ENCODE measurements around the gene KCNQ1OT1. TPM values are rescaled to one million over a fixed set of nuclear protein-coding genes. Genes with fewer than 3 reads are reported as not detected.
A peak's percentile ranks its signal among the peaks of the same experiment; 100 is the strongest.

KCNQ1OT1 gene
- total RNA-seq, 1 donor from 2014 or later = 3.4 TPM

- TF ChIP-seq POLR2A (IDR thresholded peaks at IDR 0.05) (no peak), POLR2AphosphoS5 (IDR thresholded peaks at IDR 0.05; ENCODE audit: insufficient read depth in 1 of 2, low read depth in 1 of 2) (no peak), CTCF (IDR thresholded peaks at IDR 0.05) (no peak)
- Histone ChIP-seq H3K4me3 (no peak overlapping the region), H3K4me1 (peaks cover 11% of the 10 kb centered on the region), H3K36me3 (no peaks in the 10 kb centered on the region), H3K9me3 (no peaks in the 10 kb centered on the region), H3K27ac (no peak overlapping the region), H3K27me3 (no peaks in the 10 kb centered on the region)
- intact Hi-C loops (cut with DNase I) = loop anchor here (5.0 kb wide), 1 partner anchor 183 kb away; the partner anchor contains the start of gene CDKN1C
- no peak for DNase-seq (ENCODE audit: extremely low spot score in 2 of 2)
Measured at GRCh38 chr11:2704356-2704755, 4.6 kb upstream of the KCNQ1OT1 start.

DNA sequence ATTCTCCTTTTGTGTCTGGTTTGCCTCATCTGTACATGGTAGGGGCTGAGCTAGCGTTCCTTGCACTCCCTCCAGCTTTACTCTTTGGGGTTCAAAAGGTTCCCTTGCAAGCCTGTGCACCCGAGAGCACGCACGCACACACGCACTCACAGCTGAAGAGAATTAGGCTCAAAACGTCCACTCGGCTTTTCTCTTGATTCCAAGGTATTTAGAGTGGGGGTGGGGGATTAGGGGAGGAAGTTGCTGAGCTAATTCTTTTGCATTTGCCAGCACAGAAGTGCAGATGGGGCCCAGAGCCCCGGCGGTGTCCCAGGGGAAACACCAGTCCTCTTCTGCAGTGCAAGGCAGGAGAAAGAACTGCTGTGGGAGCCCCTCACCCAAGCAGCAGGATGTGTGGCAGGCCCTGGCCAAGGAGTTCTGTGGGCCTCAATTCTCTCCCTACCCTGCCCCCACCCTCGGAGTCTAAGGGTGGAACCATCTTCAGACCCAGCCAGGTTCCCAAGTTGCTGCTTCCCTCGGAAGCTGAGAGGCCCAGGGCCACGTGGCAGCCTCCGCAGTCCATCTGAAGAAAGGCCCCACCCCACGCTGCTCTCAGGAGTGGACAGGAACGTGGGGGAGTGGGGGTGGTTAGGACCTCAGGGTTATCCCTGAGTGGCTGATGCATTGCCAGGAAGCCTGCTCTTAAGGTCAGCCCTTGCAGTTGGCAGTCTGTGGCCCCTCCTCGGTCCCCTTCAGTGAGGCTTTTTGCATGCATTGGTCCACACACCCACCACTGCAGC, 3.8 kb upstream of the KCNQ1OT1 start:
- intact Hi-C loops (cut with DNase I) = loop anchor here (5.0 kb wide), 1 partner anchor 184 kb away; the partner anchor contains the start of gene CDKN1C
- Histone ChIP-seq H3K4me1 (peaks cover 10% of the 10 kb centered on the region), H3K36me3 (no peaks in the 10 kb centered on the region), H3K27ac (no peak overlapping the region), H3K27me3 (no peaks in the 10 kb centered on the region), H3K9me3 (no peaks in the 10 kb centered on the region), H3K4me3 (no peak overlapping the region)
- DNase-seq (ENCODE audit: extremely low spot score in 2 of 2) = no peak
- TF ChIP-seq CTCF (IDR thresholded peaks at IDR 0.05) = no peak
- no peak for TF ChIP-seq POLR2A (IDR thresholded peaks at IDR 0.05)
- no peak for TF ChIP-seq POLR2AphosphoS5 (IDR thresholded peaks at IDR 0.05; ENCODE audit: insufficient read depth in 1 of 2, low read depth in 1 of 2)

DNA sequence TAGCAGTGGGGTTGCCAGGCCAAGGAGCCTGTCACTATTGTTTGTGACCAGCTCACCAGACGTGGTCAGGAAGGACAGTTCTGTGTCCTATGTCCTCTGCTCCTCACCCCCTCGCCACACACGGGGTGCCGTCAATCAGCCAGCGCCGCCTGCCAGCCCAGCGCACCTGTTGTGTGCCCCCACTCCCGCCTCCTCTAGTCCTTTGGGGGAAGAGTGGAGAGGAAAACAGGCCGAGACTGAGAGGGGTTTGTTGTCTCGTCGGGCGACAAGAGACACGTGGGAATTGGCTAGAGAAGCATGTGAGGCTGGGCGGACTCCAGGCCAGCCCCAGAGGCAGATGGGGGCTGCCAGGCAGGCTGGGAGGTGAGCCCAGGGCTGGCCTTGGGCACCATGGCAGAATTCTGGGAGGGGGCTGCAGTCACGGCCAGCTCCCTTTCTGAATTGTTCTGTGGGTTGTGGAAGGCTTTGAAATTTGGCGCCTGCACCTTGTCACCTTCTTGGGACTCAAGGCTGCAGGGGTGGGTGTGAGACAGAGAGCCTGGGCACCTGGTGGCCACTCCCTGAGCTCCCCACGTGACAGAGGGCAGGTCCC, 3.1 kb upstream of the KCNQ1OT1 start:
- TF ChIP-seq CTCF (IDR thresholded peaks at IDR 0.05) (no peak), POLR2A (IDR thresholded peaks at IDR 0.05) (no peak), POLR2AphosphoS5 (IDR thresholded peaks at IDR 0.05; ENCODE audit: insufficient read depth in 1 of 2, low read depth in 1 of 2) (no peak)
- Histone ChIP-seq H3K4me1 (peaks cover 3% of the 10 kb centered on the region), H3K36me3 (no peaks in the 10 kb centered on the region), H3K4me3 (no peak overlapping the region), H3K27ac (no peak overlapping the region), H3K9me3 (no peaks in the 10 kb centered on the region), H3K27me3 (no peaks in the 10 kb centered on the region)
- no peak for DNase-seq (ENCODE audit: extremely low spot score in 2 of 2)
- intact Hi-C loops (cut with DNase I) = loop anchor here (5.0 kb wide), 1 partner anchor 184 kb away; the partner anchor contains the start of gene CDKN1C

GRCh38 chr11:2701898-2702434, 2.2 kb upstream of the KCNQ1OT1 start:
- H3K27me3 ChIP-seq = no peaks in the 10 kb centered on the region
- no peaks in the 10 kb centered on the region for H3K4me1 ChIP-seq
- H3K9me3 ChIP-seq = no peaks in the 10 kb centered on the region
- no peak for DNase-seq (ENCODE audit: extremely low spot score in 2 of 2)
- H3K4me3 ChIP-seq = no peak overlapping the region
- H3K27ac ChIP-seq = peak overlapping the region; percentile 88
- TF ChIP-seq POLR2A (IDR thresholded peaks at IDR 0.05) = no peak
- TF ChIP-seq CTCF (IDR thresholded peaks at IDR 0.05) = no peak
- no peak for TF ChIP-seq POLR2AphosphoS5 (IDR thresholded peaks at IDR 0.05; ENCODE audit: insufficient read depth in 1 of 2, low read depth in 1 of 2)
- no peaks in the 10 kb centered on the region for H3K36me3 ChIP-seq
- intact Hi-C loops (cut with DNase I) = loop anchor here (5.0 kb wide), 1 partner anchor 185 kb away; the partner anchor contains the start of gene CDKN1C
